GM18505 (cell line): Measurements from ENCODE around the gene RNASE8.
"Not testable (repeated sequence)": the region's sequence is repeated elsewhere in the genome, so short reads cannot be mapped to it uniquely, and the experiment has no call there.

ENCODE experiments used
- ATAC-seq: cut with Tn5 transposase; IDR thresholded peaks from one replicate; pipeline ENCODE4 v1.9.1; 2021; ENCODE audit not compliant: unreplicated experiment
- POLR2A ChIP-seq: IDR thresholded peaks from 4 replicates; pipeline ENCODE4 v1.6.1; 2011; ENCODE audit warnings: borderline replicate concordance; ENCODE audit not compliant: insufficient read depth, insufficient read length; ENCODE audit errors: extremely low read depth

The RNASE8 gene, protein sequence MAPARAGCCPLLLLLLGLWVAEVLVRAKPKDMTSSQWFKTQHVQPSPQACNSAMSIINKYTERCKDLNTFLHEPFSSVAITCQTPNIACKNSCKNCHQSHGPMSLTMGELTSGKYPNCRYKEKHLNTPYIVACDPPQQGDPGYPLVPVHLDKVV

GRCh38 chr14:21057803-21058675 is at the start of gene RNASE8:
Gene RNASE8, plus strand, starts transcription at chr14:21057822. Its CDS starts 71 bp downstream, at chr14:21057893.
- no peak for ATAC-seq
- TF ChIP-seq POLR2A: no peak

DNA sequence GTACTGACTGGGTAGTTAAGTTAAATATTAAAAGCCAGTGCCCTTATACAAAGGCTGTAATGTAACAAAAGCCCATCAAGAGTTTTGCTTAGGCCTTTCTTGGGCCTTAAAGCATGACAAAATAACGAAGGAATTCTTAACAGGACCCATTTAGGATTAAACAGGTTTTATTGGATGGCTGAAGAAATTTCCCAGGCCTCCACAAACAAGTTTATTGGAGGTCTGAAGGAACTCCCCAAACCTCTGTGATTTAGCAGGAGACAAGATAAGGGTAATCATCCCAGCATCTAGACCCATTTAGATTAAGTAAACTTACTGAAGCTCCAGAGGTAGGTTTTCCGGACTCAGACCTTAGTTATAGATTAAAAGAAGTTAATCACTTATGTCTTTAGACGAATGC is 47.9 kb upstream of the RNASE8 start:
- ATAC-seq: not testable (repeated sequence)

- no peak for ATAC-seq
- TF ChIP-seq POLR2A: no peak
Observed at GRCh38 chr14:21011136-21011535, 46.5 kb upstream of the RNASE8 start.

- no peak for TF ChIP-seq POLR2A
- ATAC-seq: no peak
Observed at GRCh38 chr14:21014761-21015190, 42.8 kb upstream of the RNASE8 start.

DNA sequence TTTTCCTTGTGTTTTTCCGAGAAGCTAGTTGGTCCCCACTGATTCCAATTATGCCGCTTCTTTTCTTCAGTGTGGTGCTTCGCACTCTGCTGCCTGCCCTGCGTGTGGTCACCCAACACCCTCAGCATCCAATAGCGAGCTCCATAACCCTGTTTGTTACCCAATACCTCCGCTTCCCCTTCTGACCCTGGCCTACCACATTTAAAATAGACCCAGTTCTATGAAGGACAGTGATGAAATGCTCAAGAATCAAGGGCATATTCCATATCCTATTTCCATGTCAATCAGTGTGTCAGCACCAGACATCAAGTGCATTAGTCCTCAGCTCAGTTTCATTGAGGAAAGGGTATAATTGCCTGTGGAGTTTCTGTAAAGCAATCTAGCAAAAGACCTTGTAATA is 42.3 kb upstream of the RNASE8 start:
- no peak for TF ChIP-seq POLR2A
- ATAC-seq: no peak

GRCh38 chr14:21016413-21017190 is 41.0 kb upstream of the RNASE8 start:
- ATAC-seq: no peak
- TF ChIP-seq POLR2A: no peak

DNA sequence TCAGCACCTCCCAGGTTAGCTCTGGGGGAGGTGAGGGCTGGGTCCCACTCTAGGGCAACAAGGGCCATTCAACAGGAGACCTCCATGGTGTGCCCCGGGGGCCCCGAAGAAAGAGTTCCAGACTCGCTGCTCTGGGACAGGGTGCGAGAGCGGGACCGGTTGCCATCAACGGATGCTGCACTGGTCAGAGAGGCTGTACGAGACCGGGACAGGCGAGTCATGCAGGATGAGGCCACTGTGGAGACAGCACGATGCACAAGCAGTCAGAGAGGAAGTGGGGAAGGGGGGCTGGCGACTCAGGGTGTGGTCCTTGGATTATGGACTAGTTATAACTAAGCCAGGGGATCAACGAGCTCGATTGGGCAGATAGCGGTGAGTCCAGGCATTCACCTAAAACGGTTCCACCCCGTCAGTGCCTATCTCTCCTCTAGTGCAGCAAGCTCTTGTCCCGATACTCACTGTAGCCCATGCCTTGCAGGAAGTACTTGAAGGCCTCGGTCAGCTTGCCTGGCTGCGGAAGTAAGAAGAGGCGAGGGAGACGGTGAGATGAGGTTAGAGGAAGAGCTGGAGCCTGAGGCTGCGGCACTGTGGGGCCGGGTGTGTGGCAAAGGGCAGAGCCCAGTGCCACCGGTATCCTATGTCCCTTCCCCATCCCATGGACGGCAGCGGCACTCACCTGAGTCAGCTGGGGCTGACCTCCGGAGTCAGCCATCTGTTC is 39.9 kb upstream of the RNASE8 start:
- no peak for ATAC-seq
- no peak for TF ChIP-seq POLR2A

DNA sequence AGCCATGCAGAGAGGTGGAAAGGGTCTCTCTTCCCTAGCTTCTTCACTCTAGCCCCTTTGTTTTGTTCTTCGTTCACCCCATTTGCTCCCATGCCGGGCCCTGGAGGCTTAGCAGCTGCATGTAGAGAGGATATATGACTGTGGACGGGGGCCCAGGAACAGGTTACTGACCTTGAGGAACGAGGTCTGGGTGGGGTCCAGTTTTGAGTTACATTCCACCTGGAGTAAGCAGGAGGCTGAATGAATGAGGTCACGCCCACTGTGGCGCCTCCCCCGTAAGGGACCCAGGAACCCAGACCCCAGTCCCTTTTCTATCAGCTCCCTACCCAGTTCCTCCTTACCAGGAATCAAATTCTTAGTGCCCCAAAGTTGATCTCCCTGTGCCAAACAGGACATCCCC is 39.3 kb upstream of the RNASE8 start:
- TF ChIP-seq POLR2A: no peak
- no peak for ATAC-seq

GRCh38 chr14:21018781-21019180 is 38.8 kb upstream of the RNASE8 start:
- TF ChIP-seq POLR2A: no peak
- ATAC-seq: no peak

GRCh38 chr14:21019366-21019765 is 38.3 kb upstream of the RNASE8 start:
- TF ChIP-seq POLR2A: no peak
- no peak for ATAC-seq

DNA sequence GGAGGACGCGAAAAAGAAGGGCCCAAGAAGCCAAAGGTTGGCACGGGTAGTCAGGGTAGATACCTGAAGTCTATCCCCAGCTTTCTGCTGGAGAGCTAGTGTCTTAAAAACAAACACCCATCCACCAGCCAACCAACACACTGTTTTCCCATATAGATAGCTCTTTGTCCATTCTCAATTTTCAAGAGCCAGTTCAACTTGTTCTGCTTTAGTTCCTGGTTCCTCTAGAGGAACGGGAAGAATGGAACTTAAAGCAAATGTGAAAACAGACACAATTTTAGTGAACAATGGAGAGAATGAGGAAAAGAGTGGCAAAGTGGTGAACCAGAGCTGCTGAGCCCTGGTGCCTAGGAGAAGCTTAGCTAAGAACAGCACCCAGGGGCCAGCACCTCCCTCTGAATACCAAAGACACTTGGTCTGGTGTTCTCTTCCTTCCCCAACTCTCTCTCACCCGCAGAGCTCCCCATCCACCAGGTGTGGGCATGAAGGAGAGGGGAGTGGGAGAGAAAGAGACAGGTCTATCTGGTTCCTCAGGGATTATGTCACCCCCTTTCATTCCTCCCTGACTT is 36.6 kb upstream of the RNASE8 start:
- no peak for TF ChIP-seq POLR2A
- no peak for ATAC-seq

DNA sequence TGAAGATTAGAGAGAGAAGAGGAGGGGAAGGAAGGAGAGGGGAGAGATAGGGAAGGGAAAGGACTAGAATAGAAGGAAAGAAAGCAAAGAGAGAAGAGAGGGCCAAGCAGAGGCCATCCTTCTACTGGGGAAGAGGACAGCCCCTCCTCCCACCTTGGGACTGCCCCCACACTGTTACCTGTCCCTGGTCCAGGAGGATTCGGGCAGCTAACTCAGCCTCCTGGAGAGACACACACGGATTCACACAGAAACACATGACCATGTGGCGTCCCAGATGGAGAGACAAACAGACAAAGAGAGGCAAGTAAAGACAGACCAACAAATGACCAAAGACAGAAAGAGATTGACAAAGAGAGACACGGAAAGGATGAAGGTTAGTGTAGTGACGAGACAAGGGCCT is 34.9 kb upstream of the RNASE8 start:
- TF ChIP-seq POLR2A: no peak
- no peak for ATAC-seq

GRCh38 chr14:21023174-21023573 is 34.4 kb upstream of the RNASE8 start:
- no peak for TF ChIP-seq POLR2A
- no peak for ATAC-seq
